Kidney (tissue), 14 donors: ENCODE measurements around the gene RERE. TPM values are rescaled to one million over a fixed set of nuclear protein-coding genes. Genes with fewer than 3 reads are reported as not detected.

ENCODE experiments used
- DNase-seq, 5 donors: peaks; one replicate each; pipeline ENCODE4 v3.0.0-alpha.2; 2013 to 2020
- FAIRE-seq: peaks from 2 replicates; lab custom pipeline; 2012; peaks lifted over from hg19 to GRCh38; lab: Jason Lieb, UNC
- H3K27ac ChIP-seq, 2 donors: one replicate each; pipeline ENCODE4 v1.7.0; 2013; ENCODE audit warnings: low read depth in 2 of 2, low read length in 2 of 2, inconsistent platforms in 1 of 2
- H3K27me3 ChIP-seq: one replicate; pipeline ENCODE4 v1.7.1; 2013; ENCODE audit warnings: low read length, inconsistent platforms; ENCODE audit not compliant: control insufficient read depth, insufficient read depth
- H3K36me3 ChIP-seq, 3 donors: one replicate each; pipeline versions ENCODE4 v1.7.0 to v1.7.1; 2013; ENCODE audit warnings: low read length in 3 of 3, control low read depth in 1 of 3, inconsistent platforms in 1 of 3; ENCODE audit not compliant: insufficient read depth in 3 of 3, control insufficient read depth in 2 of 3
- H3K4me1 ChIP-seq, 3 donors: one replicate each; pipeline versions ENCODE4 v1.7.0 to v1.7.1; 2013; ENCODE audit warnings: low read length in 3 of 3, inconsistent platforms in 1 of 3, low read depth in 1 of 3; ENCODE audit not compliant: control insufficient read depth in 2 of 3, insufficient read depth in 2 of 3
- H3K4me3 ChIP-seq, 3 donors: one replicate each; pipeline versions ENCODE4 v1.7.0 to v1.8.1; 2013; ENCODE audit warnings: low read length in 3 of 3, control low read depth in 1 of 3, inconsistent platforms in 1 of 3
- H3K9ac ChIP-seq, 3 donors: one replicate each; pipeline versions ENCODE4 v1.7.0 to v1.7.1; 2013; ENCODE audit warnings: low read length in 3 of 3, control low read depth in 1 of 3, inconsistent platforms in 1 of 3
- H3K9me3 ChIP-seq, 3 donors: one replicate each; pipeline versions ENCODE4 v1.7.0 to v1.7.1; 2013; ENCODE audit warnings: low read length in 3 of 3, control low read depth in 1 of 3, inconsistent platforms in 1 of 3; ENCODE audit not compliant: control insufficient read depth in 2 of 3, insufficient read depth in 1 of 3
- intact Hi-C: fragments of 100-400 bp; cut with DNase I; formaldehyde crosslinking; loops from one replicate; pipeline ENCODE4 v1.11.1; 2022
- polyA plus RNA-seq: library from polyadenylated mRNA; stranded (reverse); fragments of 350-450 nt; fragmentation: Illumina TruSeq; extraction: RNeasy Lipid Tissue Mini Kit (QIAGEN cat#74804); gene quantifications from one replicate; pipeline ENCODE4 v1.2.3, GENCODE V29; 2014; ENCODE audit warnings: low read depth, low replicate concordance; ENCODE audit not compliant: insufficient read depth
- total RNA-seq: library from RNA; stranded (reverse); fragmentation: NEBNext Ultra II Directional; extraction: Animal tissue kit (Norgen Biotek cat#: 25700); gene quantifications from one replicate; pipeline ENCODE4 v1.2.1, GENCODE V29; 2021
- TF ChIP-seq, protein P1 (sequence below): IDR thresholded peaks from 3 replicates; pipeline ENCODE4 v1.5.1; 2012; ENCODE audit warnings: mild to moderate bottlenecking, moderate library complexity, borderline replicate concordance; ENCODE audit not compliant: insufficient read depth; ENCODE audit errors: extremely low read depth
- donor health status: control.
- donor health status: control.
- donor health status: control.
- donor health status: control.
- donor health status: control.
- donor health status: DM: yes; HTN: yes; CAD: no.
- donor health status: Normal renal cell carcinoma (clear cell type).

The RERE gene
- total and polyA plus RNA-seq, 2 donors from 2014 or later, result 37.2 to 176 TPM

DNA sequence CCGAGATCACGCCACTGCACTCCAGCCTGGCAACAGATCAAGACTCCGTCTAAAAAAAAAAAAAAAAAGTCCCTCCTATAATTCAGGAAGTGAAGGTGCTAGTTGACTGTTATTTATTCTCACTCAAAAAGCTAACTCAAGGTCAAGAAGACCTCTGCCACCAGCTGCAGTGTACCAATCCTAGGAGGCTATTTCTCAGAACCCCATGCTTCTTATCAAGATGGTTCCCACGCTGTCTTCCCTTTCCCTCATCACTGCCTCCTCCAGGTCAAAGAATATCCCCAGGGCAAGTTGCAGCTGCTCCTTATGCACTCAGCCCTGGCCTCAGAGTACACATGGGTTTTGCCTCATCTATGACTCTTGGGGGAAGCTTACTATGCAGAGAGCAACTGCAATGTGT lies 53.6 kb downstream of the RERE start:
- no peak for DNase-seq

DNA sequence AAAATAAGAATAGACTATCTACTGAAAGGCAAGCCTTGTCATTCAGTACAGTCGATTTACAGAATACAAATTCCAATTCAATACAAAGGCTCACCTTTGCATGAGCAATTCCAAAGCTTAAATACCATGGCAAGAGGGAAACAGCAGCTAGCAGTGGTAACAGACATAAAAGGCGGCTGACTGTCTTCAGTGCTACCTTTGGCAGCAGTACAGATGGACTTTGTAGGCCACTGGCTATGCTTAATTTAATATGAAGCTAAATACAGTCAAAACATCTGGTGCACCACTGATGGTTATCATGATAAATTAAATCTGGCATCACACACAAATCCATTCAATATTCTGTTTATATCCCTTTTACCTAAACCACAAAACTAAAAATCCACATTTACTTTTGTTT lies 62.4 kb downstream of the RERE start:
- no peaks in the 10 kb centered on the region for H3K36me3 ChIP-seq
- TF ChIP-seq, protein P1, sequence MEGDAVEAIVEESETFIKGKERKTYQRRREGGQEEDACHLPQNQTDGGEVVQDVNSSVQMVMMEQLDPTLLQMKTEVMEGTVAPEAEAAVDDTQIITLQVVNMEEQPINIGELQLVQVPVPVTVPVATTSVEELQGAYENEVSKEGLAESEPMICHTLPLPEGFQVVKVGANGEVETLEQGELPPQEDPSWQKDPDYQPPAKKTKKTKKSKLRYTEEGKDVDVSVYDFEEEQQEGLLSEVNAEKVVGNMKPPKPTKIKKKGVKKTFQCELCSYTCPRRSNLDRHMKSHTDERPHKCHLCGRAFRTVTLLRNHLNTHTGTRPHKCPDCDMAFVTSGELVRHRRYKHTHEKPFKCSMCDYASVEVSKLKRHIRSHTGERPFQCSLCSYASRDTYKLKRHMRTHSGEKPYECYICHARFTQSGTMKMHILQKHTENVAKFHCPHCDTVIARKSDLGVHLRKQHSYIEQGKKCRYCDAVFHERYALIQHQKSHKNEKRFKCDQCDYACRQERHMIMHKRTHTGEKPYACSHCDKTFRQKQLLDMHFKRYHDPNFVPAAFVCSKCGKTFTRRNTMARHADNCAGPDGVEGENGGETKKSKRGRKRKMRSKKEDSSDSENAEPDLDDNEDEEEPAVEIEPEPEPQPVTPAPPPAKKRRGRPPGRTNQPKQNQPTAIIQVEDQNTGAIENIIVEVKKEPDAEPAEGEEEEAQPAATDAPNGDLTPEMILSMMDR, result no peak
- intact Hi-C loops, result no loop called here
- DNase-seq (no peak), FAIRE-seq (no peak)
- peak overlapping the region in 1 of 3 donors; percentile 6 for H3K9ac ChIP-seq
- no peaks in the 10 kb centered on the region for H3K9me3 ChIP-seq
- H3K27ac ChIP-seq, result no peak overlapping the region
- no peaks in the 10 kb centered on the region for H3K27me3 ChIP-seq
- H3K4me1 ChIP-seq, result peaks cover 3 to 18% (median 8%) of the 10 kb centered on the region in 3 donors
- H3K4me3 ChIP-seq, result no peak overlapping the region

More for the DNA sequence above, 53.6 kb downstream of the RERE start:
- H3K4me3 ChIP-seq, result no peak overlapping the region
- no peaks in the 10 kb centered on the region for H3K36me3 ChIP-seq
- no peaks in the 10 kb centered on the region for H3K9me3 ChIP-seq
- TF ChIP-seq, protein P1, result no peak
- intact Hi-C loops, result no loop called here
- peak overlapping the region in 1 of 2 donors; percentile 17 for H3K27ac ChIP-seq
- no peaks in the 10 kb centered on the region for H3K27me3 ChIP-seq
- H3K4me1 ChIP-seq, result peaks cover 2 to 8% (median 3%) of the 10 kb centered on the region in 3 donors
- FAIRE-seq, result no peak
- no peak overlapping the region for H3K9ac ChIP-seq

GRCh38 chr1:8754247-8754650 lies 63.2 kb downstream of the RERE start:
- H3K27me3 ChIP-seq, result no peaks in the 10 kb centered on the region
- H3K4me3 ChIP-seq, result no peak overlapping the region
- DNase-seq (no peak), FAIRE-seq (no peak)
- H3K9ac ChIP-seq, result no peak overlapping the region
- TF ChIP-seq, protein P1, result no peak
- H3K36me3 ChIP-seq, result no peaks in the 10 kb centered on the region
- H3K4me1 ChIP-seq, result peaks cover 3 to 18% (median 8%) of the 10 kb centered on the region in 3 donors
- H3K27ac ChIP-seq, result no peak overlapping the region
- no peaks in the 10 kb centered on the region for H3K9me3 ChIP-seq
- intact Hi-C loops, result no loop called here

GRCh38 chr1:8753736-8754135 lies 63.7 kb downstream of the RERE start:
- Histone ChIP-seq H3K27ac (no peak overlapping the region), H3K4me3 (no peak overlapping the region), H3K36me3 (no peaks in the 10 kb centered on the region), H3K9me3 (no peaks in the 10 kb centered on the region), H3K27me3 (no peaks in the 10 kb centered on the region), H3K9ac (no peak overlapping the region), H3K4me1 (peaks cover 3 to 18% (median 8%) of the 10 kb centered on the region in 3 donors)
- intact Hi-C loops, result no loop called here
- TF ChIP-seq, protein P1, result no peak
- no peak for DNase-seq
- no peak for FAIRE-seq
